ENCODE results near the gene TRIP13.

Gene TRIP13

GRCh38 chr5:854966-855743 lies 37.5 kb upstream of the TRIP13 start:
- DNase-seq (ENCODE audit: low read depth in 3 of 3) = no peak

DNA sequence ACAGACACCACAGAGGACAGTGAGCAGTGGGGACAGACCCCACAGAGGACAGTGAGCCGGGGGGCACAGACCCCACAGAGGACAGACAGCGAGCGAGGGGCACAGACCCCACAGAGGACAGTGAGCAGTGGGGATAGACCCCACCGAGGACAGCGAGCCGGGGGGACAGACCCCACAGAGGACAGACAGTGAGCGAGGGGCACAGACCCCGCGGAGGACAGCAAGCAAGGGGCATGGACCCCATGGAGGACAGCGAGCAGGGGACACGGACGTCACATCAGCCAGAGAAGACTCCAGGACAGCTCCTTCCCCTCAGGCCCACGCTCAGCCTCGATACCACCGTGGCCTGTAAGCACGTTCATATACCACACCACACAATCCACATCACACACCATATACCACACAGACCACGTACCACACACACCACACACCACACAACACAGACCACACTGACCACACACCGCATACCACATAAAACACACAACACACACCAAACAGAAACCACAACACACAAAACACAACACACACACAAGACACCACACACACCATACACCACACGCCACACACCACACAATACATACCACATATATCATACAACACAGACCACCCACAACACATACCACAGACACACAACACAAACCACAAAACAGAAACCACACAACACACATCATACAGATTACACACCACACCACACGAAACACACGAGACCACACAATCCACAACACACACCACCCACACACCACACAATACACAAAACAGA lies 36.7 kb upstream of the TRIP13 start:
- no peak for DNase-seq (ENCODE audit: low read depth in 3 of 3)

GRCh38 chr5:856531-857425 lies 35.9 kb upstream of the TRIP13 start:
- DNase-seq (ENCODE audit: low read depth in 3 of 3) = no peak

DNA sequence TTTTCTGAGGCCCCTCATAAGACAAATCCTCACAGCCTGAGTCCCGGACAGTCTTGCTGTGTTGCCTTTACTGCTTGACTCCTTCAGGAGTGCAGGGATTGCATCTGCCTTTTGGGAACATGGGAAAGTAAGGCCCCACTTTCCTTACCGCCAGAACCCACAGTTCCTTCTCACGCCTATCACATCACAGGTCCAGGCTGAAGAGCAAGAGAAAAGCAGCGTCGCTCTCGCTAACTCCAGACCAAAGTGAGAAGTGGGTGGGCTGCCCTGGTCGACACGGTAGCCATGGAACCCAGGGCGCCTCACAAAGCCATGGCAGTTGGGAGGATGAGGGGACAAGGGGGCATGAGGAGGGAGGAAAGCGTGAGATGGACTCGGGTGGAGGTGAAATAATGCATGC lies 34.0 kb upstream of the TRIP13 start:
- no peak for DNase-seq (ENCODE audit: low read depth in 3 of 3)

- no peak for DNase-seq (ENCODE audit: low read depth in 3 of 3)
These were observed 33.3 kb upstream of the TRIP13 start for GRCh38 chr5:859391-859790.

DNA sequence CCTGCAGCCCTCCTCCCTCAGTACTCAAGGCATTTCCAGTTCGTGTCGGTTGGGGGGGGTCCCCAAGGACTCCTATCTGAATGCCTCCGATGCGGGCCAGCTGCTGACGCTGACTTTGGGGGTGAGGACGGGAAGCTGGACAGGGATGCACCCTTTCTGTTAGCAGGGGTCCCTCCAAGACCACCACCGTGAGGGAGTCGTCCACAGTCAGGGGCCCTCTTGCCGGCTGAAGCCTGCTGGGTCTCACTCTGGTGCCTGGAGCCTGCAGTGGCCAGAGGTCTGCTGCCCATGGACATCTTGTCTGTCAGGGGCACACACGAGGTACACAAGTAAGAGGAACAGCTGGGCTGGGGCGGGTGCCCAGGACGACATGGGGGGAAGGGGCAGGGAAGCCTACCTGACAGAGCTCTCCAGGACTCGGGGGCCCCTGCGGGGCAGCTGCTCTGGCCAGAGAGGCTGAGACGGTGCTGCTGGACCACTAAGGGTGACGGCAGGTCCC lies 32.8 kb upstream of the TRIP13 start:
- DNase-seq (ENCODE audit: low read depth in 3 of 3) = no peak

GRCh38 chr5:860506-861150 lies 32.1 kb upstream of the TRIP13 start:
- no peak for DNase-seq (ENCODE audit: low read depth in 3 of 3)

- no peak for DNase-seq (ENCODE audit: low read depth in 3 of 3)
These were observed 31.0 kb upstream of the TRIP13 start for GRCh38 chr5:861442-862366.

DNA sequence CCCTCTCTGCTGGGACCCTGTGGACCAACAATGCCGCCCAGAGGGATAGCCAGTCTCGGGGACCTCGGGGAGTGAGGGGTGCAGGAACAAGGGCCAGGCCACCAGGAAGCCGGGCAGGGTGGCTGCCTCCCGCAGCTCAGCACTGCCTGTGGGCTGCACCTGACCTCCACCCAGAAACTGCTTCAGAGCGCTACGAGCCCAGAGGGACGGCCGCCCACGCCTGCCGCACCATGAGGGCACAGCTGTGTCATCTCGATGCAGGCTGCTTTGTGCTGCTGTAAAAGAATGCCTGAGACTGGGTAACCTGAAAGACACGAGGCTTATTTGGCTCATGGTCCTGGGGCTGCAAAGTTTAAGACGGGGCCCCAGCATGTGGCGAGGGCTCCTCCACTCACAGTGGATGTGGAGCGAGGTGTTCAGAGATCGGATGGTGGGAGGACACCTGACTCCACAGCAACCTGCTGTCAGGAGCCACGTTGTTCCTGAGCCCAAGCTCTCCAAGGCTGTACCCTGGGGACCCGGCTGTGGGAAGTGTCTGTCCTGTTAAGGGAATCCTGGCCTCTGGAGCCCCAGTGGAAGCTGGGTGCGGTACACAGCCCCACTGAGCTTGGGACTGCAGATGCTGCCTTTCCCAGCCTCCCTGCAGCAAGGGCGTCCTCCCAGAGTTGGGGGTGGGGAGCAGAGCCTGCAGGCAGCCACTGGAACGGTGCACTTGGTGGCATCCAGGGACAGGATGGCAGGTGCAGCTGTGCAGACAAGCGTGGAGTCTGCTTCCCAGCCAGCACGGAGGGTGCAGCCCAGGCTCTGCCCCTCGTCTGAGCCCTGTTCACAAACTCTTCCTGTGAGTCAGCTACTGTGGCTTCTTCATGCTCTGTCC lies 30.1 kb upstream of the TRIP13 start:
- no peak for DNase-seq (ENCODE audit: low read depth in 3 of 3)

- DNase-seq (ENCODE audit: low read depth in 3 of 3) = no peak
These were observed 29.4 kb upstream of the TRIP13 start for GRCh38 chr5:863244-863805.

- no peak for DNase-seq (ENCODE audit: low read depth in 3 of 3)
These were observed 28.1 kb upstream of the TRIP13 start for GRCh38 chr5:864492-865167.

DNA sequence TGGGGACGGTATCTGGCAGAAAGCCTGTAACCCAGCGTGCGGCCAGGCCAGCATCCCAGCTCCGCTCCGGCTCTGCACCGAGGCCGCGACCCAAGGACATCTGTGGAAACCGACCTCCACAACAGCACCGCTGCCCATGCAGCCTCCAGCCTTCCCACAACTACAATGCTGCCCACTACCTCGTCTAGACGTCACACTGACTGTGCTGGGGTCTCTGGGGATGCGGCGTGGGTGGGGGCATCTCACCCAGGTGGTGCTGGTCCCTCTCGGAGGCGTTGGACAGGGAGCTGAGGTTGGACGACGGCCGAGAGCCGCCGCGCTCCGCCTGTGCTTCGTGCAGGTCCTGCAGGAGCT lies 27.5 kb upstream of the TRIP13 start:
- DNase-seq (ENCODE audit: low read depth in 3 of 3) = no peak

GRCh38 chr5:865771-866170 lies 26.9 kb upstream of the TRIP13 start:
- no peak for DNase-seq (ENCODE audit: low read depth in 3 of 3)

GRCh38 chr5:867300-867870 lies 25.3 kb upstream of the TRIP13 start:
- no peak for DNase-seq (ENCODE audit: low read depth in 3 of 3)

- no peak for DNase-seq (ENCODE audit: low read depth in 3 of 3)
These were observed 24.1 kb upstream of the TRIP13 start for GRCh38 chr5:868428-869135.

GRCh38 chr5:870956-871355 lies 21.7 kb upstream of the TRIP13 start:
- DNase-seq (ENCODE audit: low read depth in 3 of 3) = no peak

GRCh38 chr5:871596-872298 lies 20.9 kb upstream of the TRIP13 start:
- DNase-seq (ENCODE audit: low read depth in 3 of 3) = no peak

All from stimulated activated CD4-positive, alpha-beta T cell treated with anti-CD3 and anti-CD28 coated beads, TNF-alpha, amount 100 ng/mL, for 24 hours (primary cell).